ENCODE measurements around the gene NRBP1. TPM values are rescaled to one million over a fixed set of nuclear protein-coding genes. Genes with fewer than 3 reads are reported as not detected.

Gene NRBP1
- total RNA-seq, 4 donors from 2014 or later: 74.8 to 96.0 (median 85.8) TPM

DNA sequence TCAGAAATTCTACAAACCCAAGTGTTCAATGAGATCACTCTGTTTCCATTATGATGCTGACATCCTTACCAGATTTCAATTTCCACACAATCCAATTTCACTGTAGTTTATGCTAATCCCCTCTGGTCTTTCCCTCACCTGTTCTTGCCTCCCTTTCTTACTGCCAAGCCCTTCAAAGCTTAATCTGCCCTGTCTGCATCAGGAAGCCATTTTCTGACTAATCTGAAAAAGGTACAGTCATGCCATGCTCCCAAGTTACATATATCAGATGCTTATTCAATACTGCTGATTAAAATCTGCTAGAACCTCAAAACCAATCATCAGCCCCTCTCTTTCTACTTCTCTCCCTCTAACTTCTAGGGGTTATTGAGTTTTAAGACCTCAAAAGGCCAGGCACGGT, 22.7 kb downstream of the NRBP1 start:
- DNase-seq (ENCODE audit: extremely low spot score): no peak
- Histone ChIP-seq H3K4me3 (no peak overlapping the region), H3K27ac (replicated peaks in 1 of 4) (no peak overlapping the region), H3K36me3 (peaks cover 50 to 95% (median 82%) of the 10 kb centered on the region in 4 donors), H3K4me1 (no peaks in the 10 kb centered on the region), H3K27me3 (no peaks in the 10 kb centered on the region), H3K9me3 (no peaks in the 10 kb centered on the region)
- TF ChIP-seq POLR2AphosphoS5 (IDR thresholded peaks at IDR 0.05): no peak
- no peak for TF ChIP-seq EP300 (IDR thresholded peaks at IDR 0.05)
- no peak for TF ChIP-seq POLR2A (IDR thresholded peaks at IDR 0.05; ENCODE audit: low read depth)
- TF ChIP-seq, protein P1, sequence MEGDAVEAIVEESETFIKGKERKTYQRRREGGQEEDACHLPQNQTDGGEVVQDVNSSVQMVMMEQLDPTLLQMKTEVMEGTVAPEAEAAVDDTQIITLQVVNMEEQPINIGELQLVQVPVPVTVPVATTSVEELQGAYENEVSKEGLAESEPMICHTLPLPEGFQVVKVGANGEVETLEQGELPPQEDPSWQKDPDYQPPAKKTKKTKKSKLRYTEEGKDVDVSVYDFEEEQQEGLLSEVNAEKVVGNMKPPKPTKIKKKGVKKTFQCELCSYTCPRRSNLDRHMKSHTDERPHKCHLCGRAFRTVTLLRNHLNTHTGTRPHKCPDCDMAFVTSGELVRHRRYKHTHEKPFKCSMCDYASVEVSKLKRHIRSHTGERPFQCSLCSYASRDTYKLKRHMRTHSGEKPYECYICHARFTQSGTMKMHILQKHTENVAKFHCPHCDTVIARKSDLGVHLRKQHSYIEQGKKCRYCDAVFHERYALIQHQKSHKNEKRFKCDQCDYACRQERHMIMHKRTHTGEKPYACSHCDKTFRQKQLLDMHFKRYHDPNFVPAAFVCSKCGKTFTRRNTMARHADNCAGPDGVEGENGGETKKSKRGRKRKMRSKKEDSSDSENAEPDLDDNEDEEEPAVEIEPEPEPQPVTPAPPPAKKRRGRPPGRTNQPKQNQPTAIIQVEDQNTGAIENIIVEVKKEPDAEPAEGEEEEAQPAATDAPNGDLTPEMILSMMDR (IDR thresholded peaks at IDR 0.05): no peak
- WGBS: 79% methylated on average over 1 of the region's 1 CpG
- intact Hi-C loops (cut with DNase I): no loop called here

GRCh38 chr2:27453968-27454367, 25.5 kb downstream of the NRBP1 start:
- H3K36me3 ChIP-seq: peaks cover 66 to 99% (median 88%) of the 10 kb centered on the region in 4 donors
- H3K4me3 ChIP-seq: no peak overlapping the region
- 92% methylated on average over 7 of the region's 7 CpGs for WGBS
- H3K27me3 ChIP-seq: no peaks in the 10 kb centered on the region
- no peak overlapping the region for H3K27ac ChIP-seq (replicated peaks in 1 of 4)
- H3K9me3 ChIP-seq: no peaks in the 10 kb centered on the region
- TF ChIP-seq POLR2AphosphoS5 (IDR thresholded peaks at IDR 0.05) (no peak), POLR2A (IDR thresholded peaks at IDR 0.05; ENCODE audit: low read depth) (no peak), EP300 (IDR thresholded peaks at IDR 0.05) (no peak)
- TF ChIP-seq, protein P1 (IDR thresholded peaks at IDR 0.05): no peak
- no peak for DNase-seq (ENCODE audit: extremely low spot score)
- intact Hi-C loops (cut with DNase I): no loop called here
- H3K4me1 ChIP-seq: no peaks in the 10 kb centered on the region

GRCh38 chr2:27461118-27461517, 32.7 kb downstream of the NRBP1 start:
- Histone ChIP-seq H3K9me3 (no peaks in the 10 kb centered on the region), H3K27me3 (no peaks in the 10 kb centered on the region), H3K4me1 (no peaks in the 10 kb centered on the region), H3K4me3 (no peak overlapping the region), H3K36me3 (peaks cover 35 to 86% (median 73%) of the 10 kb centered on the region in 4 donors), H3K27ac (replicated peaks in 1 of 4) (no peak overlapping the region)
- TF ChIP-seq POLR2A (IDR thresholded peaks at IDR 0.05; ENCODE audit: low read depth) (no peak), POLR2AphosphoS5 (IDR thresholded peaks at IDR 0.05) (no peak), EP300 (IDR thresholded peaks at IDR 0.05) (no peak)
- intact Hi-C loops (cut with DNase I): no loop called here
- 95% methylated on average over 8 of the region's 8 CpGs for WGBS
- no peak for DNase-seq (ENCODE audit: extremely low spot score)

GRCh38 chr2:27464443-27464842, 36.0 kb downstream of the NRBP1 start:
- intact Hi-C loops (cut with DNase I): no loop called here
- Histone ChIP-seq H3K4me1 (no peaks in the 10 kb centered on the region), H3K27ac (replicated peaks in 1 of 4) (no peak overlapping the region), H3K36me3 (peaks cover 2 to 74% (median 42%) of the 10 kb centered on the region in 4 donors), H3K9me3 (no peaks in the 10 kb centered on the region), H3K4me3 (no peak overlapping the region), H3K27me3 (no peaks in the 10 kb centered on the region)
- WGBS: 98% methylated on average over 7 of the region's 7 CpGs
- DNase-seq (ENCODE audit: extremely low spot score): no peak
- no peak for TF ChIP-seq POLR2AphosphoS5 (IDR thresholded peaks at IDR 0.05)
- TF ChIP-seq, protein P1 (IDR thresholded peaks at IDR 0.05): no peak
- TF ChIP-seq POLR2A (IDR thresholded peaks at IDR 0.05; ENCODE audit: low read depth): no peak
- no peak for TF ChIP-seq EP300 (IDR thresholded peaks at IDR 0.05)

DNA sequence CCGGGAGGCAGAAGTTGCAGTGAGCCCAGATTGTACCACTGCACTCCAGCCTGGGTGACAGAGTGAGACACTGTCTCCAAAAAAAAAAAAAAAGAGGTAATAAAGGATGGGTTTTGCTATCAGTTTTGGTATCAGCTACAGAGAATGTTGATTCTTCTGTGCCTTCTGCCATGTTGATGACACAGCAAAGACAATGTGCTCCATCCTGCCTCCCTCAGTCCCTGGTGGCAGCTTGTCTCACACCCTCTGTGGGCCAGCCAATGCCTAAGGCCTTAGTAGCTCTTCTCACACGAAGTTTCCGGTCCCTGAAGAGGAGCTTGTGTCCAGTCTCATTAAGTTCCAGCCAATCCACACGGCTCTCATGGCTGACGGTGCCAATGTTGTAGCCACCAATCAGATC, 43.5 kb downstream of the NRBP1 start:
- intact Hi-C loops (cut with DNase I): no loop called here
- H3K27ac ChIP-seq (replicated peaks in 1 of 4): no peak overlapping the region
- 96% methylated on average over 5 of the region's 5 CpGs for WGBS
- no peak for DNase-seq (ENCODE audit: extremely low spot score)
- TF ChIP-seq POLR2AphosphoS5 (IDR thresholded peaks at IDR 0.05) (no peak), POLR2A (IDR thresholded peaks at IDR 0.05; ENCODE audit: low read depth) (no peak), EP300 (IDR thresholded peaks at IDR 0.05) (no peak)
- TF ChIP-seq, protein P1 (IDR thresholded peaks at IDR 0.05): no peak
- no peaks in the 10 kb centered on the region for H3K9me3 ChIP-seq
- H3K36me3 ChIP-seq: peaks cover 17 to 88% (median 48%) of the 10 kb centered on the region in 4 donors
- H3K4me3 ChIP-seq: no peak overlapping the region
- H3K27me3 ChIP-seq: no peaks in the 10 kb centered on the region
- H3K4me1 ChIP-seq: no peaks in the 10 kb centered on the region

Data from esophagus muscularis mucosa (tissue), 4 donors.